MCF 10A (cell line): ENCODE results near the gene MGAT3. TPM values are rescaled to one million over a fixed set of nuclear protein-coding genes. Genes with fewer than 3 reads are reported as not detected.
"Not testable (repeated sequence)": the region's sequence is repeated elsewhere in the genome, so short reads cannot be mapped to it uniquely, and the experiment has no call there.

Experiments
- BruUV-seq: library from RNA; stranded (reverse); fragments of 400-500 nt; replicated peaks from 2 replicates; lab custom pipeline; 2021; lab: Mats Ljungman, UMichigan
- CTCF ChIA-PET: fragments of 300-600 bp; sonication (Branson Sonifier 250); formaldehyde crosslinking; extraction: SDS; loops from one replicate; lab custom pipeline; 2021; ENCODE audit warnings: antibody characterized with exemption, inconsistent platforms; lab: Yijun Ruan, JAX
- POLR2A ChIA-PET: fragments of 300-600, 350-650 bp; sonication (Branson Sonifier 250); formaldehyde crosslinking; extraction: SDS; loops from one replicate; lab custom pipeline; 2020; ENCODE audit warnings: antibody characterized with exemption, inconsistent platforms; lab: Yijun Ruan, JAX
- DNase-seq: peaks from one replicate; pipeline ENCODE4 v3.0.0-alpha.2; 2018; ENCODE audit not compliant: unreplicated experiment
- H3K27ac Mint-ChIP-seq: one replicate; pipeline ENCODE4 v1.8.0; 2022; ENCODE audit warnings: mild to moderate bottlenecking, low read depth, mixed read lengths; ENCODE audit not compliant: unreplicated experiment
- H3K27me3 Mint-ChIP-seq: one replicate; pipeline ENCODE4 v1.8.0; 2022; ENCODE audit warnings: mixed read lengths; ENCODE audit not compliant: insufficient read depth, unreplicated experiment
- H3K36me3 Mint-ChIP-seq: one replicate; pipeline ENCODE4 v1.8.0; 2022; ENCODE audit warnings: mild to moderate bottlenecking, moderate library complexity, mixed read lengths; ENCODE audit not compliant: insufficient read depth, unreplicated experiment
- H3K4me1 Mint-ChIP-seq: one replicate; pipeline ENCODE4 v1.8.0; 2022; ENCODE audit warnings: mixed read lengths; ENCODE audit not compliant: insufficient read depth, unreplicated experiment
- H3K4me3 Mint-ChIP-seq: one replicate; pipeline ENCODE4 v1.8.0; 2022; ENCODE audit warnings: mild to moderate bottlenecking, moderate library complexity, mixed read lengths; ENCODE audit not compliant: unreplicated experiment
- H3K9me3 Mint-ChIP-seq: one replicate; pipeline ENCODE4 v1.8.0; 2022; ENCODE audit warnings: mixed read lengths; ENCODE audit not compliant: unreplicated experiment
- intact Hi-C: fragments of 100-400 bp; cut with micrococcal nuclease; formaldehyde crosslinking; loops from 2 replicates; pipeline ENCODE4 v1.14.1; 2022
- total RNA-seq: library from RNA; stranded (reverse); gene quantifications from 2 replicates; pipeline ENCODE4 v1.2.3, GENCODE V29; 2022
- TF ChIP-seq, protein P1 (sequence below): fragments of 200-600 bp; IDR thresholded peaks from one replicate; pipeline ENCODE4 v1.8.0; 2022; ENCODE audit warnings: antibody characterized with exemption, mild to moderate bottlenecking; ENCODE audit not compliant: unreplicated experiment

Gene MGAT3
- total RNA-seq, 1 experiment from 2014 or later: not detected

- H3K27ac Mint-ChIP-seq: peak within 1 kb of the TSS; percentile 100
- TSS peak; percentile 59 for BruUV-seq
- peaks cover 24% of the 10 kb centered on the region for H3K4me1 Mint-ChIP-seq
- H3K9me3 Mint-ChIP-seq: no peaks in the 10 kb centered on the region
- H3K36me3 Mint-ChIP-seq: peaks cover 79% of the 10 kb centered on the region
- H3K27me3 Mint-ChIP-seq: no peaks in the 10 kb centered on the region
- peak within 1 kb of the TSS; percentile 93 for H3K4me3 Mint-ChIP-seq
- POLR2A ChIA-PET: interaction anchor here (0.5 to 6.1 kb wide), 47 partner anchors 9 to 1738 kb away, joined by 3 to 102 read pairs (median 5); partner anchors contain the start of genes ADSL, CBX6, MIEF1 and RPL3
- TF ChIP-seq, protein P1, sequence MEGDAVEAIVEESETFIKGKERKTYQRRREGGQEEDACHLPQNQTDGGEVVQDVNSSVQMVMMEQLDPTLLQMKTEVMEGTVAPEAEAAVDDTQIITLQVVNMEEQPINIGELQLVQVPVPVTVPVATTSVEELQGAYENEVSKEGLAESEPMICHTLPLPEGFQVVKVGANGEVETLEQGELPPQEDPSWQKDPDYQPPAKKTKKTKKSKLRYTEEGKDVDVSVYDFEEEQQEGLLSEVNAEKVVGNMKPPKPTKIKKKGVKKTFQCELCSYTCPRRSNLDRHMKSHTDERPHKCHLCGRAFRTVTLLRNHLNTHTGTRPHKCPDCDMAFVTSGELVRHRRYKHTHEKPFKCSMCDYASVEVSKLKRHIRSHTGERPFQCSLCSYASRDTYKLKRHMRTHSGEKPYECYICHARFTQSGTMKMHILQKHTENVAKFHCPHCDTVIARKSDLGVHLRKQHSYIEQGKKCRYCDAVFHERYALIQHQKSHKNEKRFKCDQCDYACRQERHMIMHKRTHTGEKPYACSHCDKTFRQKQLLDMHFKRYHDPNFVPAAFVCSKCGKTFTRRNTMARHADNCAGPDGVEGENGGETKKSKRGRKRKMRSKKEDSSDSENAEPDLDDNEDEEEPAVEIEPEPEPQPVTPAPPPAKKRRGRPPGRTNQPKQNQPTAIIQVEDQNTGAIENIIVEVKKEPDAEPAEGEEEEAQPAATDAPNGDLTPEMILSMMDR: no peak
- intact Hi-C loops: loop anchor here (2.0 to 10.0 kb wide), 3 partner anchors 18 to 346 kb away; partner anchors contain the start of genes MIEF1 and RPL3
- peak; percentile 62 for DNase-seq
- CTCF ChIA-PET: interaction anchor here (0.6 to 1.4 kb wide), 3 partner anchors 9 to 737 kb away, joined by 3 to 9 read pairs (median 4); no protein-coding TSS in a partner anchor
Measured at GRCh38 chr22:39520226-39521105, 63.7 kb downstream of the MGAT3 start, which contains the start of gene ATF4. Gene ATF4 (plus strand): TSS chr22:39520562. CDS start chr22:39521446, 884 bp downstream.

DNA sequence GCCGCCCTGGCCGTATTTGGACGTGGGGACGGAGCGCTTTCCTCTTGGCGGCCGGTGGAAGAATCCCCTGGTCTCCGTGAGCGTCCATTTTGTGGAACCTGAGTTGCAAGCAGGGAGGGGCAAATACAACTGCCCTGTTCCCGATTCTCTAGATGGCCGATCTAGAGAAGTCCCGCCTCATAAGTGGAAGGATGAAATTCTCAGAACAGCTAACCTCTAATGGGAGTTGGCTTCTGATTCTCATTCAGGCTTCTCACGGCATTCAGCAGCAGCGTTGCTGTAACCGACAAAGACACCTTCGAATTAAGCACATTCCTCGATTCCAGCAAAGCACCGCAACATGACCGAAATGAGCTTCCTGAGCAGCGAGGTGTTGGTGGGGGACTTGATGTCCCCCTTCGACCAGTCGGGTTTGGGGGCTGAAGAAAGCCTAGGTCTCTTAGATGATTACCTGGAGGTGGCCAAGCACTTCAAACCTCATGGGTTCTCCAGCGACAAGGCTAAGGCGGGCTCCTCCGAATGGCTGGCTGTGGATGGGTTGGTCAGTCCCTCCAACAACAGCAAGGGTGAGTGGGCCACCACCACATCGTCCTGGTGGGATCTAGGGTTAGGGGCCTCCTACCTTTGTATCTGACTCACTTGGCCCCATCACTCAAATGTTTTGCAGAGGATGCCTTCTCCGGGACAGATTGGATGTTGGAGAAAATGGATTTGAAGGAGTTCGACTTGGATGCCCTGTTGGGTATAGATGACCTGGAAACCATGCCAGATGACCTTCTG is 64.5 kb downstream of the MGAT3 start:
- ChIA-PET CTCF (interaction anchor here (1.0 to 1.4 kb wide), 2 partner anchors 8 to 9 kb away, joined by 3 to 9 read pairs; no protein-coding TSS in a partner anchor), POLR2A (interaction anchor here (0.6 to 6.1 kb wide), 14 partner anchors 9 to 1292 kb away, joined by 3 to 102 read pairs (median 10); partner anchors contain the start of genes ADSL, MIEF1, RPL3 and RPS19BP1)
- H3K4me3 Mint-ChIP-seq: peak overlapping the region; percentile 93
- intact Hi-C loops: loop anchor here (2.0 to 10.0 kb wide), 3 partner anchors 18 to 346 kb away; partner anchors contain the start of genes MIEF1 and RPL3
- peaks cover 27% of the 10 kb centered on the region for H3K4me1 Mint-ChIP-seq
- peak overlapping the region; percentile 100 for H3K27ac Mint-ChIP-seq
- H3K36me3 Mint-ChIP-seq: peaks cover 77% of the 10 kb centered on the region
- not testable (repeated sequence) for DNase-seq, H3K27me3 Mint-ChIP-seq, BruUV-seq, H3K9me3 Mint-ChIP-seq

- Mint-ChIP-seq H3K36me3 (peaks cover 69% of the 10 kb centered on the region), H3K4me3 (peak overlapping the region; percentile 93), H3K27ac (peak overlapping the region; percentile 100), H3K4me1 (peaks cover 27% of the 10 kb centered on the region)
- CTCF ChIA-PET: interaction anchor here (1.0 to 2.5 kb wide), 3 partner anchors 8 to 826 kb away, joined by 3 to 9 read pairs (median 4); no protein-coding TSS in a partner anchor
- POLR2A ChIA-PET: interaction anchor here (1.2 to 6.1 kb wide), 11 partner anchors 10 to 825 kb away, joined by 3 to 102 read pairs (median 7); partner anchors contain the start of genes ADSL, MIEF1, RPL3 and RPS19BP1
- H3K27me3 Mint-ChIP-seq, DNase-seq, H3K9me3 Mint-ChIP-seq, BruUV-seq: not testable (repeated sequence)
- intact Hi-C loops: loop anchor here (5.0 to 10.0 kb wide), 2 partner anchors 205 to 347 kb away; partner anchors contain the start of gene RPL3
Measured at GRCh38 chr22:39522091-39522490, 65.3 kb downstream of the MGAT3 start.

GRCh38 chr22:39522567-39523300 is 65.9 kb downstream of the MGAT3 start:
- Mint-ChIP-seq H3K36me3 (peaks cover 66% of the 10 kb centered on the region), H3K4me3 (peak overlapping the region; percentile 93), H3K4me1 (peaks cover 33% of the 10 kb centered on the region), H3K9me3 (no peaks in the 10 kb centered on the region), H3K27me3 (no peaks in the 10 kb centered on the region), H3K27ac (peak overlapping the region; percentile 100)
- TF ChIP-seq, protein P1: no peak
- ChIA-PET POLR2A (interaction anchor here (0.8 to 6.1 kb wide), 19 partner anchors 9 to 1466 kb away, joined by 3 to 102 read pairs (median 5); partner anchors contain the start of genes MIEF1, PICK1, RPL3 and RPS19BP1), CTCF (interaction anchor here (0.6 to 2.5 kb wide), 5 partner anchors 8 to 826 kb away, joined by 3 to 9 read pairs (median 3); no protein-coding TSS in a partner anchor)
- no TSS peak for BruUV-seq
- peak; percentile 65 for DNase-seq
- intact Hi-C loops: loop anchor here (5.0 to 10.0 kb wide), 2 partner anchors 205 to 348 kb away; partner anchors contain the start of gene RPL3
